Stomach smooth muscle (tissue), 2 donors: ENCODE measurements around the gene FSCN2.
A peak's percentile ranks its signal among the peaks of the same experiment; 100 is the strongest.

Source experiments
- H3K27ac ChIP-seq: one replicate; pipeline ENCODE4 v1.7.0; 2013; ENCODE audit warnings: mild to moderate bottlenecking, low read length, inconsistent platforms
- H3K27me3 ChIP-seq, 2 donors: one replicate each; pipeline ENCODE4 v1.7.0; 2013; ENCODE audit warnings: low read length in 2 of 2; ENCODE audit not compliant: insufficient read depth in 2 of 2, control insufficient read depth in 1 of 2
- H3K36me3 ChIP-seq, 2 donors: one replicate each; pipeline ENCODE4 v1.7.0; 2013; ENCODE audit warnings: low read length in 2 of 2; ENCODE audit not compliant: control insufficient read depth in 2 of 2, insufficient read depth in 2 of 2
- H3K4me1 ChIP-seq: one replicate; pipeline ENCODE4 v1.7.0; 2013; ENCODE audit warnings: low read length; ENCODE audit not compliant: control insufficient read depth, insufficient read depth
- H3K4me3 ChIP-seq, 2 donors: one replicate each; pipeline ENCODE4 v1.7.0; 2013; ENCODE audit warnings: low read length in 2 of 2
- H3K9ac ChIP-seq, 2 donors: one replicate each; pipeline ENCODE4 v1.7.0; 2013; ENCODE audit warnings: low read length in 2 of 2, mild to moderate bottlenecking in 1 of 2
- H3K9me3 ChIP-seq, 2 donors: one replicate each; pipeline ENCODE4 v1.7.0; 2013; ENCODE audit warnings: low read length in 2 of 2; ENCODE audit not compliant: control insufficient read depth in 2 of 2
- donor health status: healthy.
- donor health status: Pancreatic carcinoma.

The FSCN2 gene

DNA sequence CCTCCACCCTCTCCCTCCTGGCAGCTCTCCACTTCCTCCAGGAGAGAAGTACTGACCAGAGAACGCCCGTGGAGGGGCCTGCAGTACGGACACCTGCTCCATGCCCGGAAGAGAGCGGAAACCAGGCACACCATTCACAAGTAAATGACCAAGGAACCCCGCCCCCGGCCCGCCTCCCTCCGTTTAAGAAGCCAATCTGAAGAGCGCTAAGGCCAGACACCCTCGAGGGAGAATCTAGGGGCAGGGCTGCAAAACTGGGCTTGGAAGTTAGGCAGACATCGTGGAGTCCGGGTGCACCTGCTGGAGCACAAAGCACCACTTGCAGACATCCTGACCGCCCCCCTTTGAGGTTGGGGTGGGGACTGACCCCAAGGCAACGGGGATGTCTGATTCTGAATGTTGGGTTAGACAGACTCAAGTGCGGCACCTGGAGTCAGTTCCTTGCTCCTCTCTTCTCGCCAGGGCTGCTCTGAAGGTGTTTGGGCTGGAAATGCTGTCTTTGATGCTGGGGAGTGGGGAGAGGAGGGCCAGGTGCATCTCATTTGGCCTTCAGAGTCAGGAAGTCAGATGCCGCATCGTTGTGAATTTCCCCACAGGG lies 24.9 kb downstream of the FSCN2 start:
- no peaks in the 10 kb centered on the region for H3K27me3 ChIP-seq
- peaks cover 18 to 22% of the 10 kb centered on the region in 2 donors for H3K36me3 ChIP-seq
- no peaks in the 10 kb centered on the region for H3K9me3 ChIP-seq
- peak overlapping the region; percentile 46 for H3K27ac ChIP-seq
- peak overlapping the region; percentile 51 to 70 for H3K9ac ChIP-seq
- H3K4me3 ChIP-seq, result peak overlapping the region; percentile 84 to 87
- H3K4me1 ChIP-seq, result peaks cover 23% of the 10 kb centered on the region

GRCh38 chr17:81553616-81554181 lies 25.5 kb downstream of the FSCN2 start:
- H3K9me3 ChIP-seq, result no peaks in the 10 kb centered on the region
- peaks cover 23% of the 10 kb centered on the region for H3K4me1 ChIP-seq
- peaks cover 22 to 25% of the 10 kb centered on the region in 2 donors for H3K36me3 ChIP-seq
- peak overlapping the region; percentile 51 to 70 for H3K9ac ChIP-seq
- peak overlapping the region; percentile 46 for H3K27ac ChIP-seq
- peak overlapping the region; percentile 84 to 87 for H3K4me3 ChIP-seq
- no peaks in the 10 kb centered on the region for H3K27me3 ChIP-seq

DNA sequence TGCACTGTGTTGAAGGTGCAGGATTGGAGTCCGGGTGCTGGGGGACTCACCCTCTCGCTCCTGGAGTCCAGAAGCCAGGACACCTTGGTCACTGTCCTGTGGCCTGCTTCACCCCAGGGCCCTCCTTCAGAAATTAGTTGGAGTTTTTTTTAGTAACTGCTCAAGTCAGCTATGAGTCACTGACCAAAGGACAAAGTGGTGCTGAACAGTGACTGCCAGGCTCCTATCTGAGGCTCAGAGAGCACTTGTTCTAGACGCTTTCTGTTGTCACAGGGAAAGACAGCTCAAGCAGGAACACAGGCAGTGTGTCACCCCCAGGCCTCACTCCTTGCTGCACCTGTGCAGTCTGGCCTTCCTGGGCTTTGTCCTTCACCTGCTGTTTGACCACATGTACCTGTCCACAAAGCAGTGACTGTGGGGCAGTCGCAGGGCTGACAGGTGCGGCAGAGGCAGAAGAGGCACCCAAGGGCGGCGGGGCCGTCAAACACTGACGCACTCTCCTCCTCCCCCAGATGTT lies 28.1 kb downstream of the FSCN2 start:
- Histone ChIP-seq H3K4me3 (no peak overlapping the region), H3K27me3 (no peaks in the 10 kb centered on the region), H3K36me3 (peaks cover 26 to 28% of the 10 kb centered on the region in 2 donors), H3K9ac (no peak overlapping the region), H3K9me3 (no peaks in the 10 kb centered on the region), H3K27ac (no peak overlapping the region), H3K4me1 (peaks cover 20% of the 10 kb centered on the region)

GRCh38 chr17:81556863-81557262 lies 28.7 kb downstream of the FSCN2 start:
- Histone ChIP-seq H3K9ac (no peak overlapping the region), H3K36me3 (peaks cover 26 to 28% of the 10 kb centered on the region in 2 donors), H3K4me1 (peaks cover 14% of the 10 kb centered on the region), H3K9me3 (no peaks in the 10 kb centered on the region), H3K27me3 (no peaks in the 10 kb centered on the region), H3K4me3 (no peak overlapping the region), H3K27ac (no peak overlapping the region)

DNA sequence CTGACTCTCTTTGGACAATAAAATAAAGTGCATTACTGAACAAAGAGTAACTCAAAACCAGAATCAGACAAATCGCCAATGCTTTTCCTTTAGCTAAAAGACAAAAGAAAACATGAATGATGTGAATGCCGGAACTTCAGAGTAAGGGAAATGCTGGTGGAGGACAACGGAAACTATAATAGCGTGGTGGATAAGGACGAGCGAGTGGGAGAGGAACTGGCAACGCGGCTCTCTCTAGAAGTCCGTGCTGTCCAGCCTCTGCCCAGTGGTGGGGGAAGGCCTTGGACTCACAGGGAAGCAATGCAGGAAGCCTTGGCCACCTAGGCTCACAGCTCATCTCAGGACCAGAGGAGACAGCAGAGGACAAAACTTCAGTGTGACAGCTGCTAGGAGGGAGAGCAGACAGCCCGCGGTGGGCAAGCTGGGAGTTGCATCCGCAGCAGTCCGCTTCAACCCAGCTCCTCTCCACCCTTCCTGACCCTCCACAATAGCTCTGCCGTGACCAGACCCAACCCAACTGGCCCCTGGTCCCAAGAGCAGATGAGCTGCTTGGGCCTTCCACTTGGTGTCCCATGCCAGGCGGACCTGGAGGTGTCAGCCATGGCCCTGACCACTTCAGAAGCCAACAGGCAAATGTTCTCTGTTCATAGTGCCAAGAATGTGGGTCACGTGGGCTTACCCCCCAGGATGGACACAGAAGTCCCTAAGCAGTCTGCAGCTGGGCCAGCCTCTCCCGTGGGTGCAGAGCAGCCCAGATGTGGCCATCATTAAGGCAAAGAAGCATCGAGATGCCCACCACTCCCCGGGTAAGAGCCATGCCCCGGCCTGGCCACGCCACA lies 29.3 kb downstream of the FSCN2 start:
- peaks cover 14% of the 10 kb centered on the region for H3K4me1 ChIP-seq
- no peak overlapping the region for H3K4me3 ChIP-seq
- no peak overlapping the region for H3K9ac ChIP-seq
- peaks cover 28 to 29% of the 10 kb centered on the region in 2 donors for H3K36me3 ChIP-seq
- no peak overlapping the region for H3K27ac ChIP-seq
- no peaks in the 10 kb centered on the region for H3K9me3 ChIP-seq
- no peaks in the 10 kb centered on the region for H3K27me3 ChIP-seq

DNA sequence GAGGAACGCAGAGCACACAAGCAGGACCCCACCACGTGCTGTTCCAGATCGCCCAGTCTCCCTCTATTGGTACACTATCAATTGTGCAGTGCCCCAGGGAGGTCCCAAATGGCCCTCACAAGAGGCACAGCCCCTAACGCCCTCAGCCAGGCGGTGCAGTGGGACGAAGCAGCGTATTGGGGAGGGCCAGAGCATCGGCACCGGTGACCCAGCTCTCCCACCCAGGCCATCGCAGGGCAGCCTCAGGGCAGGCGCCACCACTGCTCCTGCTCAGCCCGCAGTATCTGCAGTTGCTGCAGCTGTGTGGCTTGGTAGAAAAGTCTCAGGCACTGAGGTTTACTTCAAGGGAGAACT lies 29.9 kb downstream of the FSCN2 start:
- Histone ChIP-seq H3K27ac (no peak overlapping the region), H3K9me3 (no peaks in the 10 kb centered on the region), H3K27me3 (no peaks in the 10 kb centered on the region), H3K36me3 (peaks cover 31 to 34% of the 10 kb centered on the region in 2 donors), H3K4me3 (no peak overlapping the region), H3K9ac (no peak overlapping the region), H3K4me1 (peaks cover 11% of the 10 kb centered on the region)

DNA sequence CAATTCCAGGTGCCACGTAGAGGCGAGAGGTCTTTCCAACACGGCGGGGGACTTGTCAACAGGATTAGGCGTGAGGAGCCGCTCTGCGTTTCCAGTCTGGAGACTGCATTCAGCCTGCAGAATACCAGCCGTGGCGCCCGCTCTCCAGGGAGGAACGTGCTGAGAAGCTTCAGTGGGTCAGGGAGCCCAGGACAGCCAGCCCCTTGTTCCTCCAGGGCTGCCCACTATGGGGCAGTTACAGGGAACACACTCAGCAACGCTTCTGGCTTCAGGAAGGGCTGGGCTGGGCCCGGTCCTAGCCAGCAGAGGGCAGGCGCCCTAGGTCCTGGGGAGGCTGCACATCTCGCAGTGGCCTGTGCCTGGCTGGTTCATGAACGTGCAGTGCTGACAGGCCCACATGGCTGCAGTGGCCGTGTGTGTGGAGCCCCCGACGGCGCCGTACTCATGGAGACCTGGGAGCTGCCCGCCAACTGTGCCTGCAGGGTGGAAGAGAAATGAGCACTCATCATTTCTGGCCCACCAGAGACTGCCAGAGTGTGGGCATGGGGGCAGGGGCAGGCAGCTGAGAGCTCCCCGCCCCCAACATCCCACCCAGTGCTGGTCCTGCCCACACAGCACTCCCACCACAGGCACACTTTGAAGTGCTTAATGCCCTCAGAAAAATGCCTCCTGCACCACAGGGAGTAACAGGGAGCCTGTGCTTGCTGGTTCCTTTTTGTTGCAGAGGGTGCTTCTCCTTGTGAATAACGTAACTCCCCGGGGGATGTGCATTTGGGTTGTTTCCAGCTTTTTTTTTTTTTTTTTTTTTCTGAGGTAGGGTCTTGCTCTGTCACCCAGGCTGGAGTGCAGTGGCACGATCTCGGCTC lies 31.0 kb downstream of the FSCN2 start:
- no peaks in the 10 kb centered on the region for H3K9me3 ChIP-seq
- no peak overlapping the region for H3K9ac ChIP-seq
- H3K4me3 ChIP-seq, result no peak overlapping the region
- no peak overlapping the region for H3K27ac ChIP-seq
- peaks cover 36 to 44% of the 10 kb centered on the region in 2 donors for H3K36me3 ChIP-seq
- H3K27me3 ChIP-seq, result no peaks in the 10 kb centered on the region
- no peaks in the 10 kb centered on the region for H3K4me1 ChIP-seq

- no peak overlapping the region for H3K4me3 ChIP-seq
- H3K9ac ChIP-seq, result no peak overlapping the region
- no peaks in the 10 kb centered on the region for H3K27me3 ChIP-seq
- H3K4me1 ChIP-seq, result peaks cover 9% of the 10 kb centered on the region
- no peaks in the 10 kb centered on the region for H3K9me3 ChIP-seq
- peaks cover 48 to 52% of the 10 kb centered on the region in 2 donors for H3K36me3 ChIP-seq
- no peak overlapping the region for H3K27ac ChIP-seq
These were observed 33.3 kb downstream of the FSCN2 start for GRCh38 chr17:81561494-81561885.

DNA sequence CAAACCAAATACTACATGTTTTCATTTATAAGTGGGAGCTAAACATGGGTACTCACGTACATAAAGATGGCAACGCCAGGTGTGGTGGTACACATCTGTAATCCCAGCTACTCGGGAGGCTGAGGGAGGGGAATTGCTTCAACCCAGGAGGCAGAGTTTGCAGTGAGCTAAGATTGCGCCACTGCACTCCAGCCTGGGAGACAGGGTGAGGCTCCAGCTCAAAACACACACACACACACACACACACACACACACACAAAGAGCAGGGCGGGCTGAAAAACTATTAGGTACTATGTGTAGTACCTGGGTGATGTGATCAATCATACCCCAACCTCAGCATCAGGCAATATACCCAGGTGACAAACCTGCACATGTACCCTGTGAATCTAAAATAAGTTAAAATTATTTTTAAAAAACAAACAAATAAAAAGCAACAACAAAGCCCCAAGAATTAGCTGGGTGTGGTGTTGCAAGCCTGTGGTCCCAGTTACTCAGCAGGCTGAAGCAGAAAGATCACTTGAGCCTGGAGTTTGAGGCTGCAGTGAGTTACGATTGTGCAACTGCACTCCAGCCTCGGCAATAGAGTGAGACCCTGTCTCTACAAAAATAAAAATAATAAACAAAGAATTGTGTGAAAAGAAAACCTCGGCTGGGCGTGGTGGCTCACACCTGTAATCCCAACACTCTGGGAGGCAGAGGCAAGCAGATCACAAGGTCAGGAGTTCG lies 35.8 kb downstream of the FSCN2 start:
- Histone ChIP-seq H3K9ac (no peak overlapping the region), H3K27me3 (no peaks in the 10 kb centered on the region), H3K4me3 (no peak overlapping the region), H3K4me1 (peaks cover 25% of the 10 kb centered on the region), H3K36me3 (peaks cover 38 to 39% of the 10 kb centered on the region in 2 donors), H3K9me3 (no peaks in the 10 kb centered on the region), H3K27ac (no peak overlapping the region)

- Histone ChIP-seq H3K9ac (no peak overlapping the region), H3K36me3 (peaks cover 44 to 46% of the 10 kb centered on the region in 2 donors), H3K27me3 (no peaks in the 10 kb centered on the region), H3K27ac (no peak overlapping the region), H3K4me1 (peaks cover 25% of the 10 kb centered on the region), H3K9me3 (no peaks in the 10 kb centered on the region), H3K4me3 (no peak overlapping the region)
These were observed 36.6 kb downstream of the FSCN2 start for GRCh38 chr17:81564778-81565177.
